ENCODE results near the gene THOC5.

DNA sequence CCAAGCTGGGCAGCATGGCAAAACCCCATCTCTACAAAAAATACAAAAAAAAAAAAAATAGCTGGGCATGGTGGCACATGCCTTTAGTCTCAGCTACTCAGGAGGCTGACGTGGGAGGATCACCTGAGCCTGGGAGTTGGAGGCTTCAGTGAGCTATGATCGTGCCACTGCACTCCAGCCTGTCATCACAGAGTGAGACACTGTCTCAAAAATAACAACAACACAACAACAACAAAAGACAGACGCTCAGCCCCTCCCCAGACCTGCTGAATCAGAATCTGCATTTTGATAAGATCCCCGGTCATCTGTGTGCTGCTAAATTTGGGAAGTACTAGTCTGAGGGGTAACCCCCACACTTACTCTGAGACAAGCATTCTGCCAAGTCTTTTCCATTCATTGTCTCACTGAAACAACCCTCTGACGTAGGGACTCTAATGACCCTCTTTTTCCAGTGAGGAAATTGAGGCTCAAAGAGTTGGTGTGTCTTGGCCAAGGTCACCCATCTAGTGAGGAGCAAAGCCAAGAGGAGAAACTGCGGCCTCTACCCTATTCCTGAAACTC lies 66.1 kb downstream of the THOC5 start:
- TF ChIP-seq POLR2AphosphoS5 (IDR thresholded peaks at IDR 0.05; ENCODE audit: low read depth, low read length), result no peak
- TF ChIP-seq, protein P1, sequence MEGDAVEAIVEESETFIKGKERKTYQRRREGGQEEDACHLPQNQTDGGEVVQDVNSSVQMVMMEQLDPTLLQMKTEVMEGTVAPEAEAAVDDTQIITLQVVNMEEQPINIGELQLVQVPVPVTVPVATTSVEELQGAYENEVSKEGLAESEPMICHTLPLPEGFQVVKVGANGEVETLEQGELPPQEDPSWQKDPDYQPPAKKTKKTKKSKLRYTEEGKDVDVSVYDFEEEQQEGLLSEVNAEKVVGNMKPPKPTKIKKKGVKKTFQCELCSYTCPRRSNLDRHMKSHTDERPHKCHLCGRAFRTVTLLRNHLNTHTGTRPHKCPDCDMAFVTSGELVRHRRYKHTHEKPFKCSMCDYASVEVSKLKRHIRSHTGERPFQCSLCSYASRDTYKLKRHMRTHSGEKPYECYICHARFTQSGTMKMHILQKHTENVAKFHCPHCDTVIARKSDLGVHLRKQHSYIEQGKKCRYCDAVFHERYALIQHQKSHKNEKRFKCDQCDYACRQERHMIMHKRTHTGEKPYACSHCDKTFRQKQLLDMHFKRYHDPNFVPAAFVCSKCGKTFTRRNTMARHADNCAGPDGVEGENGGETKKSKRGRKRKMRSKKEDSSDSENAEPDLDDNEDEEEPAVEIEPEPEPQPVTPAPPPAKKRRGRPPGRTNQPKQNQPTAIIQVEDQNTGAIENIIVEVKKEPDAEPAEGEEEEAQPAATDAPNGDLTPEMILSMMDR (IDR thresholded peaks at IDR 0.05), result no peak
- no peak for TF ChIP-seq SIN3A (IDR thresholded peaks at IDR 0.05; ENCODE audit: borderline replicate concordance, insufficient read depth, low read depth, low read length)
- TF ChIP-seq TCF7L2 (IDR thresholded peaks at IDR 0.05; ENCODE audit: low read depth, low read length), result no peak
- TF ChIP-seq, protein P2, sequence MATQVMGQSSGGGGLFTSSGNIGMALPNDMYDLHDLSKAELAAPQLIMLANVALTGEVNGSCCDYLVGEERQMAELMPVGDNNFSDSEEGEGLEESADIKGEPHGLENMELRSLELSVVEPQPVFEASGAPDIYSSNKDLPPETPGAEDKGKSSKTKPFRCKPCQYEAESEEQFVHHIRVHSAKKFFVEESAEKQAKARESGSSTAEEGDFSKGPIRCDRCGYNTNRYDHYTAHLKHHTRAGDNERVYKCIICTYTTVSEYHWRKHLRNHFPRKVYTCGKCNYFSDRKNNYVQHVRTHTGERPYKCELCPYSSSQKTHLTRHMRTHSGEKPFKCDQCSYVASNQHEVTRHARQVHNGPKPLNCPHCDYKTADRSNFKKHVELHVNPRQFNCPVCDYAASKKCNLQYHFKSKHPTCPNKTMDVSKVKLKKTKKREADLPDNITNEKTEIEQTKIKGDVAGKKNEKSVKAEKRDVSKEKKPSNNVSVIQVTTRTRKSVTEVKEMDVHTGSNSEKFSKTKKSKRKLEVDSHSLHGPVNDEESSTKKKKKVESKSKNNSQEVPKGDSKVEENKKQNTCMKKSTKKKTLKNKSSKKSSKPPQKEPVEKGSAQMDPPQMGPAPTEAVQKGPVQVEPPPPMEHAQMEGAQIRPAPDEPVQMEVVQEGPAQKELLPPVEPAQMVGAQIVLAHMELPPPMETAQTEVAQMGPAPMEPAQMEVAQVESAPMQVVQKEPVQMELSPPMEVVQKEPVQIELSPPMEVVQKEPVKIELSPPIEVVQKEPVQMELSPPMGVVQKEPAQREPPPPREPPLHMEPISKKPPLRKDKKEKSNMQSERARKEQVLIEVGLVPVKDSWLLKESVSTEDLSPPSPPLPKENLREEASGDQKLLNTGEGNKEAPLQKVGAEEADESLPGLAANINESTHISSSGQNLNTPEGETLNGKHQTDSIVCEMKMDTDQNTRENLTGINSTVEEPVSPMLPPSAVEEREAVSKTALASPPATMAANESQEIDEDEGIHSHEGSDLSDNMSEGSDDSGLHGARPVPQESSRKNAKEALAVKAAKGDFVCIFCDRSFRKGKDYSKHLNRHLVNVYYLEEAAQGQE (IDR thresholded peaks at IDR 0.05; ENCODE audit: insufficient read depth in 1 of 2, low read depth in 2 of 2, low read length in 1 of 2), result no peak

Measured in Panc1 (cell line).